PFSK-1 (cell line): ENCODE data around the gene ZFAND3.

Experiments used
- FOXP2 ChIP-seq: optimal IDR thresholded peaks from 2 replicates; pipeline ENCODE3; 2011; ENCODE audit warnings: borderline replicate concordance, control low read depth, inconsistent platforms; ENCODE audit not compliant: insufficient read depth; ENCODE audit errors: extremely low read length, extremely low read depth
- POLR2AphosphoS5 ChIP-seq: IDR thresholded peaks from 2 replicates; pipeline ENCODE4 v1.6.1; 2012; ENCODE audit warnings: low read depth, mild to moderate bottlenecking, control low read depth, low read length, moderate library complexity
- SIN3A ChIP-seq: IDR thresholded peaks from 2 replicates; pipeline ENCODE4 v1.6.1; 2012; ENCODE audit warnings: mild to moderate bottlenecking, low read length, moderate library complexity, borderline replicate concordance; ENCODE audit not compliant: insufficient read depth
- TAF1 ChIP-seq: IDR thresholded peaks from 2 replicates; pipeline ENCODE4 v1.6.1; 2012; ENCODE audit warnings: low read length, control low read depth, borderline replicate concordance; ENCODE audit not compliant: insufficient read depth
- TF ChIP-seq, protein P1 (sequence below), 2 experiments: IDR thresholded peaks; 2 replicates each; pipeline versions ENCODE4 v1.6.1 to v1.8.0; 2011 to 2012; ENCODE audit warnings: low read depth in 2 of 2, low read length in 2 of 2, control low read depth in 1 of 2, inconsistent platforms in 1 of 2, mild to moderate bottlenecking in 1 of 2, moderate library complexity in 1 of 2; ENCODE audit not compliant: insufficient read depth in 1 of 2

ZFAND3 gene

DNA sequence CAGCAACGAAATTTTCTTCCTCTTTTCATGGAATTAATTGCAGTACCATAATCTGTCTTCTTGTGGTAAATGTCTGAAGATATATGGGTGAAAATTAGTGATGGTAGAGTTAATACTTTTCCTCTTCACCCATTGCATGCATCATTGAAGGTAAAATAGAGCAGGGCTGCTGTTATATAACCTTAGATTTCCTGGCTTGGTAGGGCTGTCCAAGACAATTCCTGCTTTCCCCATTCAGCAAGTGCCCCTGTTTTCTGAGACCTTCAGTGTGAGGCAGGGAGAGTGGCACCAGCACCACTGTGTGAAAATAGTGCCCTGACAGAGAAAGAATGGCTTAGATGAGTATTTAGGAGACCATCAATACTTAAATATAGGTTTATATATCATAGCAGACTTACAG lies 202.0 kb downstream of the ZFAND3 start:
- TF ChIP-seq SIN3A = no peak

DNA sequence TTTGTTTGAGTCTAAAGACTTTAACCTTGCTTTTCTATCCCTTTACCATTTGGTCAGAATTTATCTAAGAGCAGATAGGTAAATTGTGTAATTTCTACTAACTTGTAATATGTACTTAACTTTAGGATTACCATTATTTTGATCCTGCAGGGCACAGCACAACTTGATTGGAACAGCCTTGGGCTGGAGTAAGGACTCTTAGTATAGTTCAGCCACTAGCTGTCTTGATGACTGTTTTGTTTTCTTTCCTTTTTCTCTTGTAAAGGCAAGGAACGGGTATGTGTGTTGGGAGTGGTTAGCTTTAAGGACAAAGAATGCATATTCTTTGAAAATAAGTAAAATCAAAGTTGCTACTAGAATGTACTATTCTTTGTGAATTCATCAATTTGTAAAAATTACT lies 203.2 kb downstream of the ZFAND3 start:
- TF ChIP-seq POLR2AphosphoS5 (no peak), TAF1 (no peak), SIN3A (no peak), FOXP2 (no peak)
- TF ChIP-seq, protein P1, sequence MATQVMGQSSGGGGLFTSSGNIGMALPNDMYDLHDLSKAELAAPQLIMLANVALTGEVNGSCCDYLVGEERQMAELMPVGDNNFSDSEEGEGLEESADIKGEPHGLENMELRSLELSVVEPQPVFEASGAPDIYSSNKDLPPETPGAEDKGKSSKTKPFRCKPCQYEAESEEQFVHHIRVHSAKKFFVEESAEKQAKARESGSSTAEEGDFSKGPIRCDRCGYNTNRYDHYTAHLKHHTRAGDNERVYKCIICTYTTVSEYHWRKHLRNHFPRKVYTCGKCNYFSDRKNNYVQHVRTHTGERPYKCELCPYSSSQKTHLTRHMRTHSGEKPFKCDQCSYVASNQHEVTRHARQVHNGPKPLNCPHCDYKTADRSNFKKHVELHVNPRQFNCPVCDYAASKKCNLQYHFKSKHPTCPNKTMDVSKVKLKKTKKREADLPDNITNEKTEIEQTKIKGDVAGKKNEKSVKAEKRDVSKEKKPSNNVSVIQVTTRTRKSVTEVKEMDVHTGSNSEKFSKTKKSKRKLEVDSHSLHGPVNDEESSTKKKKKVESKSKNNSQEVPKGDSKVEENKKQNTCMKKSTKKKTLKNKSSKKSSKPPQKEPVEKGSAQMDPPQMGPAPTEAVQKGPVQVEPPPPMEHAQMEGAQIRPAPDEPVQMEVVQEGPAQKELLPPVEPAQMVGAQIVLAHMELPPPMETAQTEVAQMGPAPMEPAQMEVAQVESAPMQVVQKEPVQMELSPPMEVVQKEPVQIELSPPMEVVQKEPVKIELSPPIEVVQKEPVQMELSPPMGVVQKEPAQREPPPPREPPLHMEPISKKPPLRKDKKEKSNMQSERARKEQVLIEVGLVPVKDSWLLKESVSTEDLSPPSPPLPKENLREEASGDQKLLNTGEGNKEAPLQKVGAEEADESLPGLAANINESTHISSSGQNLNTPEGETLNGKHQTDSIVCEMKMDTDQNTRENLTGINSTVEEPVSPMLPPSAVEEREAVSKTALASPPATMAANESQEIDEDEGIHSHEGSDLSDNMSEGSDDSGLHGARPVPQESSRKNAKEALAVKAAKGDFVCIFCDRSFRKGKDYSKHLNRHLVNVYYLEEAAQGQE (IDR thresholded peaks at IDR 0.05; ENCODE audit: insufficient read depth in 1 of 2, low read depth in 2 of 2, low read length in 2 of 2) = no peak

DNA sequence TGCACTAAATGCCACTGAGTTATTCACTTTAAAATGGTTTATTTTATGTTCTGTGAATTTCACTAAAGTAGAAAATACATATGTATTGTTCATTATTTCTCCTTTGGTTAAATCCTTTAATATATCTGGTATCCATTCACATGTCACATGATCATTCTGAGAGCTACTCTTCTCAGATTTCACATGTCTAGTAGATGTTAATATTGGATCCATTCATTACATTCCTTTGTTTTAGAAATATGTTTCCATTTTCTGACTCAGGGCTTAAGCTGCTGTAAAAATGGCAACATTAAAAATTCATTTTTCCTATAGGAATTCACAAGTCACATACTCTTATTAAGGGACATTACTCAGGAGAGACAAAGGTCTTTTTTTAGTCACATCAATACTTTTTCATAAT lies 205.4 kb downstream of the ZFAND3 start:
- TF ChIP-seq SIN3A (no peak), TAF1 (no peak), POLR2AphosphoS5 (no peak), FOXP2 (no peak)
- TF ChIP-seq, protein P1 (IDR thresholded peaks at IDR 0.05; ENCODE audit: insufficient read depth in 1 of 2, low read depth in 2 of 2, low read length in 2 of 2) = no peak

DNA sequence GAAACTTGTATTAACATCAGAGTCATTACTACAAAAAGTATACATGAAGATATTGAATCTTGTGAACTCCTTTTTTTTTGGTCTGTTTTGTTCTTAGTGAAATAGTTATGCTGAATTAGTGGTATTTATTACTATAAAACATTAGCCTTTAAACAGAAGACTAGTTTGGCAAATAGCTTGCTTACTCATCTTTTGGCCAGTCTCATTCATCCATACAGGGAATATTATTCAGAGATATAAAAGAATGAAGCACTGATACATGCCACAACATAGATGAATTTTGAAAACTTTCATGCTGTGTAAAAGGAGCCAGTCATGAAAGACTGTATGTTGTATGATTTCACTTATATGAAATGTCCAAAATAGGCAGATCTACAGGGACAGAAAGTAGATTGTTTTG lies 205.9 kb downstream of the ZFAND3 start:
- no peak for TF ChIP-seq FOXP2
- TF ChIP-seq SIN3A = no peak
- no peak for TF ChIP-seq POLR2AphosphoS5
- no peak for TF ChIP-seq TAF1
- TF ChIP-seq, protein P1 (IDR thresholded peaks at IDR 0.05; ENCODE audit: insufficient read depth in 1 of 2, low read depth in 2 of 2, low read length in 2 of 2) = no peak

DNA sequence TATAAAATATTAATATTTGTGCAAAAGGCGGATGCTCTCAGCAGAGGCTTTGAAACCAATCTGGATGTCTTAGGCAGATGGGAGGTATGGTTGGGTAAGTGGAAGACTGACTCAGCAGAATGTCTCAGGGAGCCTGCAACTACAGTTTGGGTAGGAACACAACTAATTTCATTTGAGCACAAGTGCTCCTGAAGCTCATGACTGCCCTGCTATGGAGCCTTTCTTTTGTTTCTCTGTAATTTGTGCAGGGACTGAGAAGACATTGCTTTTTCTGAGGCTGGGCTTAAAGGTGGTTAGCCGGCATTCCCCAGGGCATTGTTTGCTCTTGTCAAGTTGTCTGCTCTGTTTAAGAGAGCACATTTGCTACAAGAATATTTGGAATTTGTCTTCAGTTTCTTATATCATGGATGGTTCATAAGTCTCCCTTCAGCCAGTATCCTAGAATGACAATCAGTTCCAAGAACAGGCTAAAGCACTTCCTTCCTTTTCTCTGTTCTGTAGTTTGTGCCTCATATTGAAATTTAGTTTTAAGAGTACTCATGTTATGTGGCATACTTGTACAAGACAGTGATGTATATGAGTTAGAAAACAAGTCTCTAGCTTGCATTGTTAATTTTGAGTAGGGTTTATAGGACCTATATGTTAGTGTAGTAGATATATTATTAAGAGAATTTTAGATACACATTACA lies 208.3 kb downstream of the ZFAND3 start:
- TF ChIP-seq TAF1 (no peak), POLR2AphosphoS5 (no peak), FOXP2 (no peak), SIN3A (no peak)
- TF ChIP-seq, protein P1 (IDR thresholded peaks at IDR 0.05; ENCODE audit: insufficient read depth in 1 of 2, low read depth in 2 of 2, low read length in 2 of 2) = no peak
